NCI-H146 treated with DMSO at 0.1 percent for 48 hours (cell line): ENCODE results near the gene GFRA1.

ENCODE experiments used
- DNase-seq: peaks from one replicate; lab custom pipeline; 2025; ENCODE audit not compliant: unreplicated experiment; lab: John Stamatoyannopoulos, UW

Gene GFRA1

DNA sequence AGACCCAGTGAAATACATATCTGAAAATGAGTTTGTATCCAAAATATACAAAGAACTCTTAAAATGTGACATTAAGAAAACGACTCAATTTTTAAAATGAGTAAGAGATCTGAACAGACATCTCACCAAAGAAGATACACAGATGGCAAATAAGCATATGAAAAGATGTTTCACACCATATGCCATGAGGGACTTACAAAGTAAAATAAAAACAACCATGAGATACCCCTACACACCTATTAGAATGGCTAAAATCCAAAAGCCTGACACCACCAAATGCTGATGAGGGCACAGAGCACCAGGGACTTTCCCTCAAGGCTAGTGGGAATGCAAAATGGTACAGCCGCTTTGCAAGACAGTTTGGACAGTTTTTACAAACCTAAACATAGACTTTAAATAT, 27.9 kb downstream of the GFRA1 start:
- DNase-seq, result no peak

DNA sequence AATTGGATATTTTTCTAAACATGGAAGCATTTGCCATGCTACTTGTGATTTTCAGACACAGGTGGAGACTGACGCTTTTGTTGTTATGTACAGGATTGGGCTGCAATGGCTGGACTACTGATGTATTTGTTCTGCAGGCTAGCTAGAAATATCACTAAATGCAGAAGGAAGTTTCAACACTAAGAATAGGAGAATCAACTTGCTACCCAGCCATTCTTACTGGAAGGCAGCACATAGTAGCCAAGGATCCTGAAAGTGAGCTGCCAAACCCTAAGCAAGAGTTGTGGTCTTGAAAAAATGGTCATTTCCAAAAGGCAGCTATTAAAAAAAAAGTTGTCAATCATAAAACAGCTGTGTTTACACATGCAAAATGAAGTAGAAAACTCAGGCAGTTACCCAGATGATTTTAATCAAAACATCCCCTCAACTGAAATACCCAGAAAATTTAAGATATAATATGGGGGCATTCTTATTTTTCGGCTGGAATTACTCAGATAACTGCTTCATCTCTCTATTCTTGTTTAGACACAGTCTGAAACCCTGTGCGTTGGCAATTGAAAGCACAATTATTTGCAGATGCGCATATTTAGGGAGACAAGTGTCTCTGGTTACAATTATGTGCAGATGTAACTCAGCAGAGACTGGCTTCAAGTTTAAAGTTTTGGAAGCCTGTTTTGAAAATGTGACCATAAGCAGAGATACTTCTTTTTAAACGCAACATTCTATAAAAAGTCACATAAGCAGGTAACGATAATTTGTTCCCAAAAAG, 31.2 kb downstream of the GFRA1 start:
- no peak for DNase-seq

DNA sequence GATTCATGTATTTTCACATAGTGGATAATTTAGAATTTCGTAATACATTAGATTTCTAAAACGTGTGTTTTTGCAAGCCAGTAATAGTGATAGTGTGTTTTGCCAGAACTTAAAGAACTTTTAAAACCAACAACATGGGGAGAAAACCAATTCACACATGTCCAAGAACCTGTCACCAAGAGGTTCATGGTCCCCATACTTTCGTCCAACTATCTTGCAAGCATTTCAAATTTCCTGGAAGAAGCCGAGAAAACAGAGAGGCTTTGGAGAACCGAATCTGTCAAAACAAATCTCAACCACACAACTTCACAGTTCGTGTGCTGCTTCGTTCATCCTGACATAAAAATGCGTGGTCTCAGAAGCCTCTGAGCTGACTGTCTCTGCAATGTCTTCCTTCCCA, 31.9 kb downstream of the GFRA1 start:
- no peak for DNase-seq

DNA sequence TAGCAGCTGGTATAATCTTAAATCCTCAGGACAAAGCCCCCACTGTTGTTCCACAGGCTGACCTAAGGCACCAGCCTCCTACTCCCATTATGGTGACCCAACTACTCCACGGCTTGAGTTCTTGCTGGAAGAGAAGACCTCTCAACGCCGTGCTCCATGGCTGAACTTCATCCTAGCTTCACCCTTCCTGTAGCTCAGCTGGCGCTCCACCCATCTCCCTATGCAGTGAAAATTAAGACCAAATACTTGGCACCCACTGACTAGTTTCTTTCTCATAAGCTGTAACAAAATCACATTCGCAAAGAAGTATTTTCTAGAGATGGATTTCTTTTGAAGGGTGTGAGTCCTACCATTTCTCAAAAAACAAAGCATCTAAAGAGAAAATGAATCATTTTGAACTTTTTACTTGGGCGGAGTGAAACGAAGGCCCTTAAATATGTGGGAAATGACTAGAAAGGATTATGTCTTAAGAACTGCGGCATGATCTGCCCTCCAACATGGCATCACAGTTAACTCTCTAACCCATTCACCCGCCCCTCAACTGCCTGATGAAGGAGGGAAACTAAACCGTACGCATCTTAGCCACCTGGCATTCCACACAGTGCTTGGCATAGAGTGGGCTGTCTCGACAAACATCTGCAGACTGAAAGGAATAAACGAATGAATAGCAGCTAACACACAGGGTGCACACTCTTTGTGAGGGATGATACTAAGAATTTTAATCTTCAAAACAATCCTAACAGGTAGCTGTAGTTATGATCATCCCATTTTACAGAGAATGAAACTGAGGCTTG, 32.7 kb downstream of the GFRA1 start:
- DNase-seq, result no peak

DNA sequence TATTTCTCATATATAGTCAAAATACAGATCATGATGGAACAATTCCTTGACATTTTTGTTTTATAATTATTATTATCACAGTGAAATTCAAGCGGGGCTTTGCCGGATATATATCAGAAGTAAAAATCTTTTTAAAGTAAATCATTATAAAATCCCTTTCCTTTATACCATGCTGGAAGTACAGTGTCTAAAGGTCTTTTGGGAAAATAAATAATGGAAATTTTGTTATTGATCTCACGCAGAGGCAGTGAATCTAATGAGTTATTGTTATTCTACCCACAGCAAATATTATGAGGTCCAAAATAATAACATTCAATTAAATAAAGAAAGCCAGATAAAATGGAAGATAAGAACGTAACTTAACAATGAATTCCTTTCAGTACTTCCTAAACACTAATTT, 33.8 kb downstream of the GFRA1 start:
- no peak for DNase-seq

- DNase-seq, result no peak
Measured at GRCh38 chr10:116237970-116238369, 35.0 kb downstream of the GFRA1 start.

DNA sequence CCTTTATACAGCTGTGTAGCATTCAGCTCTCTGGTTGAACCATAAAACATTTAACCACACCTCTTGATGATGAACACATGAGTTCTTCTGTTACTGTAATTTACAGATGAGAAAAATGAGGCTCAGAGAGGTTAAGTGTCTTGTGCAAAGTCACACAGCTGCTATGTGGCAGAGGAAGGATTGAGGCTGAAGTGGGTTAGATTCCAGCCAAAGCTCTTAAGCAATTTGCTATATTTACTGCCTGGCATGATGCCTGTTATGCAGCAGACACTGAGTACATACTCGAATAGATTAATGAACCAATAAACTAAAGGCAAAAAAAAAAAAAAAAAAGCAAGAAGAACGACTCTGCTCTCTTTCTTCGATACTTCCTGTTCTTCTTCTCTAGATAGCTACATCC, 35.7 kb downstream of the GFRA1 start:
- DNase-seq, result no peak

DNA sequence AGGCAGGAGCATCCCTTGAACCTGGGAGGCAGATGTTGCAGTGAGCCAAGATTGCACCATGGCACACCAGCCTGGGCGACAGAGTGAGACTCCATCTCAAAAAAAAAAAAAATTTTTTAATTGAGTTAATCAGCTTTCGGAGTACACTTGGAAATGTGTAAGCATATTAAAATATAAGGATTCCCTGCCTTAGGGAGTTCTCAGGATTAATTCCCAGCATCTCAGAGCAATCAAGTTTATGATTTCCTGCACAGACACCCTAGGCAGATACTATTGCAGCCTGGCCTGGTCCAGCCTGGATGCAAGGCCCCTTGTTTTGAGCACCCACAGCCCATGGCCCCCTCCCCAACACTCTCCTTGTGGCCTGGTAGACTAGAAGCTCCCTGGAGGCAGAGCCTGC, 39.8 kb downstream of the GFRA1 start:
- no peak for DNase-seq

GRCh38 chr10:116232613-116233012, 40.4 kb downstream of the GFRA1 start:
- no peak for DNase-seq

DNA sequence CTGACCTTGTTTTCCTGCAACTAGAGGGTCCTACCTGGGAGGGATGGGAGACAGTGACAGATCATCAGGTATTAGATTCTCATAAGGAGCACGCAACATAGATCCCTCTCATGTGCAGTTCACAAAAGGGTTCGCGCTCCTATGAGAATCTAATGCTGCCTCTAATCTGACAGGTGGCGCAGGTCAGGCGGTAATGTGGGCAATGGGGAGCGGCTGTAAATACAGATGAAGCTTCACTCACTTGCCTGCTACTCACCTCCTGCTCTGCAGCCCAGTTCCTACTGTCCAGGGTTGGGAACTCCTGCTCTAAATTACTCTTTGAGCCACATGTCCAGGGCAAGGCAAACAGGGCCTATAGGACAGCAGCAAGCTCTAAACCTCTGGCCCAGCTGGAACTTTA, 46.2 kb downstream of the GFRA1 start:
- no peak for DNase-seq

GRCh38 chr10:116226053-116226452, 47.0 kb downstream of the GFRA1 start:
- no peak for DNase-seq

DNA sequence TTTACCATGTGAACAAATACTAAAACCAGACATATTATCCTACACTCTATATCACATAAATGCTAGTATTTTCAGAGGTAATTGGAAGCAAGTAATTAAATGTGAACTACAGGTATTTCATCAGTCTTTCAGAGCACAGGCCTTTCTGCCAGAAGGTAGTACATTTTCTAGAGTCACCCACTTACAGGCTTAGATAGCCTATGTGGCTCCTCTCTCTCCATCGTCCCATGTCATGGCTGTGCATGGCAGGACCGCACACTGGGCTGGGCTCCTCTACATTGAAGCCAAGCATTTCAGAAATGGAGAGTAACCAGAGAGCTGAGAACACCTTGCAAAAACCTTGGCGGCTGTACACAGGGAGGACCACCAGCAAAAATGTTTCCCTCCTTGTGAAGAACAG, 49.7 kb downstream of the GFRA1 start:
- DNase-seq, result no peak

DNA sequence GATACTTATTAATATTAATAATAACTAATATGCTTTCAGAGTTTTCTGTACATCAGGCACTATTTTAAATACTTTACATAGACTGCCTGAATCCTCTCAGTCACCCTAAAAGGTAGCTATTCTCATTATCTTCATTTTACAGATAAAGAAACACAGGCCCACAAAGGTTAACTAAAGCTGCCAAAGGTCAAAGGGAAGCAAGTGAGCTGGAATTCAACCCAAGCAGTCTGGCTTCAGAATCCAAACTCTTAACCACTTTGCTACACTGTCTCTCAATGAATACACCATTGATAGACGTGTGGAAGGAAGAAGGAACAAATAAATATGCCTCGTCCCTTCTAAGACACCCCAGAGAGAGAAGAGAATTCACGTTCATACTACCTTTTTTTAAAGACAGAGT, 52.0 kb downstream of the GFRA1 start:
- no peak for DNase-seq

DNA sequence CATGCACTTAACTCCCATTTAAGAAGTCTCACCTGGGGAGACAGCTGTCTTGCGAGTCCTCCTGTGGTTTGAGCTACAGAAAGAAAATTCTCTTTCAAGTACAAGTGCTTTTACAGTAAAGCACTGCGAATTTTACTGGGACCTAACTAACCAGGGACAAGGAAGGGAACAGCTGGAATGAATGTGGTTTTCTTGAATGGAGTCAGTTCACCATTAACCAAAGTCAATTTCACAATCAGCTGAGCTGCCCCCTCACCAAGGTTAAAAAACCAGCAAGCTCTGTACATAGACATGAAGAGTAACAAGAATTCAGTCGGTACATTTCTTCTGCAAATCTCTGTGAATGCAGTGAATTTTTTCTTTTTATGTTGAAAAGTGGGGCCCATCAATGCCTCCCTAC, 56.3 kb downstream of the GFRA1 start:
- no peak for DNase-seq

DNA sequence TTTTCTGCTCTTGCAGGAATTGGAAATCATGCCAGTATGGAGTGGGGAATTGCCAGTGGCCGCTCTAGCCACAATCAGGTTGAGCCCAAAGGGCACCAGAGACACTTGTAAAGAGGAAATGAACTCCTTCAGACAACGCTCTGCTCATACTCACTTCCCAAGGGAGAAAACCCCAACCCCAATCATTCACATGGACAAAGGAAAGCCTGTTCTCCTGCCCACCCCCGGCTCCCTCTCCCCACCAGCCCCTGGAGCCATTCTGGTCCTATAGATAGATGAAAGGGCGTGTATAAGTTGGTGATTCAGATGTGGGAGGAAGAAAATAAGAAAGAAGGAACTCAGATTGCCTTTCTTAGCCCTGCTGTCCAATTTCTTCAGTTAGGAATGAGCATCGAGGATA, 57.4 kb downstream of the GFRA1 start:
- DNase-seq, result no peak

DNA sequence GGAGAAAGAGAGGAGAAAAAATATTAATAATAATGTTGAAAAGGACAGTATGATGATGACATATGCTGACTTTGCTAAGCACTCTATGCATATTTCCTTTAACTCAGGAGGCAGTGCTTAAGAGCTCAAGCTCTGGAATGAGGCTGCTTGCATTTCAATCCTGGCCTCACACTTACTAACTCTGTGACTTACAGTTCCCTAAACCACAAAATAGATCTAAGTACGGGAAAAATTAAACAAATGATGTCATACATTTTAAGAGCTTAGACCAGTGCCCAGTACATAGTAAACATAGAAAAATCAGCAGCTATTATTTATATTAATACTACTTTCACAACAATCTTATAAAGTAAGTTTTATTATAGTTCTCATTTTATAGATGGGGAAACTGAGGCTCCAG, 61.3 kb downstream of the GFRA1 start:
- no peak for DNase-seq

- no peak for DNase-seq
Measured at GRCh38 chr10:116210588-116211346, 62.2 kb downstream of the GFRA1 start.

- no peak for DNase-seq
Measured at GRCh38 chr10:116209781-116210180, 63.2 kb downstream of the GFRA1 start.

DNA sequence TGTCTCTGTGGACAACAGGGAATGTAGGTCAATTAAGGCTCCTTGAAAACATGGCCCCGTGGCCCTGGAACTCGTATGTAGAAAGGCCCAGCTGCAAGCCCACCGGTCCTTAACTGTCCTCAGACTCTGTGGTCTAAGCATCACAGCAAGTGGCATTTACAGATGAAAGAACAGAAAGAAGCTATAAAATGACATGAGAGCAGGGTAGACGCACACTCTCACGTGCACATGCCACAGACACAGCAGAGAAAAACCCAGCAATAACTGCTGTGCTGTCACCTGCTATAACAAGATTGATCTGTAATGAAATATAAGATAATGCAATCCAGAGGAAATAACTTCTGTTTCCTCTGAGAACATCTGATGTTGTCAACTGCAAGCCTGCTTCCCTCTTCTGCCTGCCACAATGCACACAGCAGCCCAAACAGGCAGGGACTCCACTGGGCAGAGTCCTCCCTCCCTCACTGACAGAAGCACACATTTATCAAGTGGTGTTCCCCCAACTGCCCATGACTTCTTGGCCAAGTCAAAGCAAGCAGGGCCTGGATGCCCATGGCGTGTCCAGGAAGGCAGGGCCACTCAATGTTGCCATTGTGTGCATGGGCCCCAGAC, 63.9 kb downstream of the GFRA1 start:
- DNase-seq, result no peak

DNA sequence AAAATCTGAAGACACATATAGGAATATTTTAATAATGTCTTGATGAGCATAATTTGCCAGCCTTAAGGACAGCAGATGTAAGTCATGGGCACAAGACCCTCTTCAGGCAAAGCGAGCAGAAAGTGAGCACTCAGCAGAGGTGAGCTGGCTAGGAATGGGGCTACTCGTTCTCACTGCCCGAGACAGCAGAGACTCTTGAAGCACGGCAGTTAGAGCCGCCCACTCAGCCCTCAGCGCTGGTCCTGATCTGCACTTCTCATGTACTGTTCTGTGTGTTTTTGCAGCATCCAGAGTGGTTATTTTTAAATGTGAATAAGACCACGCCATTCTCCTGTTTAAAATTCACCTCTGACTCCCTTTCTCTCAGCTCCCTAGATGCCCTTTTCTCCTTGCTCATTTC, 65.3 kb downstream of the GFRA1 start:
- DNase-seq, result no peak

DNA sequence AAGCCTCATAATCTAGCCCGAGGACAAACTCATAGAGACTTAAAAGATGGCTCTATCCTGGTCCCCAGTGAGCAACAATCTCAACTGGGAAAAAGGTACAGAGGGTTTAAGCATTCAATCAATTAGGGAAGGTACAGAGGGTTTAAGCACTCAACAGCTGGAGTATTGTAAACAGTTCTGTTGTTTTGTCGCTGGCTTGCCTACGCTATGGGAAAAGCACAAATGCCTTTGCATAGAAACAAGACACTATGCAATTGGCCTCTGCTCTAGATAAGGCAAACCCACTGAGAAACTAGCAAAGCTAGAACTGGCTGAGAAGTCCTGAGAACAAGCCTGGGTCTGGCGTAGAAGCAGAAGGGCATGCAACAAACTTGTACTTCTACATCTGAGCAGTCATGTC, 69.3 kb downstream of the GFRA1 start:
- DNase-seq, result no peak
